NCI-H69 (cell line): ENCODE data around the gene AIFM3.

Experiments
- DNase-seq: peaks from one replicate; lab custom pipeline; 2025; lab: John Stamatoyannopoulos, UW

The AIFM3 gene

DNA sequence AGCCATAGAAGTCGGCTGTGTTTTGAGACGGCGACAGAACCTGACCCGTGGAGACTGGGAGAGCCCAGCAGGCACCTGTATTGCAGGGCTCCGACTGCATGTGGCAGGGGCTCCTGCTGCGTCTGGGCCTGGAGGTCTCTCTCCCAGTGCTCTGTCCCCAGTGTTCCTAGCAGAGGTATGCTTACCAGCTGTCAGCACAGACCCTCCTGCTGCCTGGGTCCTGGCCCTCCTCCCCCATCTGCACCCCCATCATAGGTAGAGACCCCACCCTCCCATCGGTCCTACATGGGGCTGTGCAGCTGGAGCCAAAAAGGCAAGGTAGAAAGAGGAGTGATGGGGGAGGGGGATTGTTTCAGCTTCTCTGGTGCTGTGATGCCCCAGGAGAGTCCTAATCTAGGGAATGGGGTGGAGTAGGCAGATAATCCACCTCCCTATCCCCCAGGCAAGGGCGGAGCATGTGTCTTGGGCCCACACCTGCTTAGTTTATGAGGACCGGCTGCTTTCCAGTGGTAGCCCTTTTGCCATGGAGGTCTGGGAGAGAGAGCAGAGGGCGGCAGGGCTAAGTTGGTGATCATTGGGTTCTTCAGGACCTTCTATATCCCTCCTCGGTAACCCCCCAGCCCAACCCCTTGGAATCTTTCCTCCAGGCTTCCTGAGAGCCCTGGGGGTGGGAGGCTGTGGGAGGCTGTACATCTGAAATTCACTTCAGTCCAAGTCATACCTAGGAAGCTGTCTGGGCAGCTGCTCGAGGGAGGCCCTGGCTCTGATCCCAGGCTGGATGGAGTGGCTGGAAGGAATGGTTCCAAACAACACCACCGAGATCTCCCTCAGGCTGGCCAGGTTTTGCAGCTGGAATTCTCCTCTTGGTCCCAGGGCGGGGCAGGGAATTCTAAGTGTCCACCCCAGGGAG is 60.0 kb downstream of the AIFM3 start:
- DNase-seq = peak; percentile 62

DNA sequence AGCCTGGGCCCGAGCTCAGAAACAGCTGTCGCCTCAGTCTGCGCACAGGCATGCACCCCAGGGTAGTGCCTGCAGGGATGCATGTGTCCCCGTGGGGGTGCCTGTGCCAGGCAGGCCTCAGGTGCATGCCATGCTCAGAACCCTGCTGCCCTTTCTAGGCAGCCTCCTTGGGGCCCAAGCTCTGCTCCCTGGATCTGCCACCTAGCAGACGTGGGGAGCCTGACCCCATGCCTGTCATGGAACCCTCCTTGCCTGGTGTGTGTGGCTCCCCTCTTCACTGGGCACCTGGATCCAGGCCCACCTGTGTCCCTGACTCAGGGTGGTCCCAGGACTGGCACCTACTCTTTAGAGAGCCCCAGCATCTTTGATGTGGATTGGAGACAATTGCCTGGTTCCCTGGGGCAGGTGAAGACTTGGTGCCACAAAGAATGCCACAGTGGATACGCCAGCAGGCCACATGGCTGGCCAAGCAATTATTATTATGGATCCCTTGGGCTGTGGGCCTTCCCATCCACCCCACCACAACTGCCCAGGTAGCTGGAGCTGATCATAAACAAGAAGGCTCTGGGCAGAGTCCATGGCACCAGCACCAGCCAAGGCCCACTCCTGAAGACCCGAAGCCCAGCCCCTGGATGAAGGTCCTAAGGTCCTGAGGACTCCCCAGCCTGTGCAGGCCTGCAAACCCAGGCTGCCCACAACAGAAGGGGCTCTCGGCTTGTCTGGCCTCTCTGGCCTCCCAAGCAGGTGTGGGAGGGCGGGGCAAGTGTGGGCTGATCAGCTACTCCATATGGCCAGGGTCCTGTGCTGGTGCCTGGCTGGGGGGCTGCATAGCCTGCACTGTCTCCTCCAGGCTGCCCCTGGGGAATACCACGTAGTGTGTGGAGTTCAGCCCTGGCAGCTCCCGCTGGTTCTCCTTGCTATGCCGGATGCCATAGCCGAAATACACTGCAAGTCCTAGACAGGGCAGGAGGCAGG is 61.5 kb downstream of the AIFM3 start:
- no peak for DNase-seq

DNA sequence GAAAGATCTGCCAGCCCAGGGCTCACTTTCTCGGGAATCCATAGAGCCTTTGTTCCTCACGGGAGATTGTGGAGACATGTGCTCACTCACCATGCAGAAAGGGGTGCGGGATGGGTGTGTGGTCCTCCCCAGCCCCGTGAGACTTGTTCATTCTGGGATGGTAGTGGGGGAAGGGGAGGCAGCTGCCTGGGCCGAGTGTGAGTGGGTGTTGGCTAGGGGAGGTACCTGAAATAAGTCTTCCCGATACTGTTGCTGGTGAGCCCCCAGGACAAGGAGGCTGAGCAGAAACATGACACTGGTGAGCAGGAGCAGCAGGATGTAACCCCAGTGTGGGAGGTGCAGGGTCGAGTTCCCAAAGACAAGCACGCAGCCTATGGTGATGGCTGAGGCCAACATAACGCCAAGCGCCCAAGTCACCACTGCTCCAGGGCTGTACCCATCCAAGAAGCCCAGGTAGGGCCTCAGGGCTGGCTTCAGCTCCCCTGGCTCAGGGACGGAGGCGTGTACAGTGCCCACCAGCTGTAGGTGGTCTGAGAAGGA is 62.5 kb downstream of the AIFM3 start:
- DNase-seq = no peak

DNA sequence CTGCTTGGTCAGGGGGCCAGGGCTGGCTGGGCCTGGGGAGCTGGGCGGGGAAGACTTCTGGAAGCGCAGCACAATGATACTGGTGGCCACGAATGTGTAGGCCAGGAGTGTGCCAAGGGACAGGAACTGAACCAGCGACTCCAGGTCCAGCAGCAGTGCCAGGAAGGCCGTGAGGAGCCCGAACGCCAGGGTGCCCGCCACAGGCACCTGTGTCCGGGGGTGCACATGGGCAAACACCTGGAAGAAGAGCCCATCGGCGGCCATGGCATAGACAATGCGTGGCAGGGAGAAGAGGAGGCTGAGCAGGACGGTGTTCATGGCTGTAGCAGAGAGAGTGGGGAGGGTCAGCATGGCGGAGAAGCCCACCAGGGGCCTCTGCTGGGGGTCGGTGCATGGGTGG is 63.0 kb downstream of the AIFM3 start:
- no peak for DNase-seq
